Mesendoderm (in vitro differentiated cells): ENCODE measurements around the gene TMEM108.

Experiments
- DNase-seq: peaks from one replicate; pipeline ENCODE4 v3.0.0; 2013
- H2AK5ac ChIP-seq: 2 replicates; pipeline ENCODE4 v1.6.1; 2013; ENCODE audit warnings: low read length, inconsistent platforms
- H2BK120ac ChIP-seq: 2 replicates; pipeline ENCODE4 v1.6.1; 2013; ENCODE audit warnings: low read depth, mild to moderate bottlenecking, low read length, moderate library complexity, mixed read lengths
- H2BK15ac ChIP-seq: replicated peaks from 2 replicates; pipeline ENCODE4 v1.6.1; 2013; ENCODE audit warnings: low read depth, mild to moderate bottlenecking, moderate library complexity
- H2BK5ac ChIP-seq: 2 replicates; pipeline ENCODE4 v1.6.1; 2013; ENCODE audit warnings: low read length, inconsistent platforms
- H3K18ac ChIP-seq: 2 replicates; pipeline ENCODE4 v1.6.1; 2013; ENCODE audit warnings: mild to moderate bottlenecking, low read length, mixed read lengths
- H3K23ac ChIP-seq: one replicate; pipeline ENCODE4 v1.6.1; 2013; ENCODE audit warnings: low read length
- H3K27ac ChIP-seq: 2 replicates; pipeline ENCODE4 v1.5.1; 2013; ENCODE audit warnings: low read depth, mild to moderate bottlenecking, inconsistent platforms, low read length, moderate library complexity
- H3K27me3 ChIP-seq: 2 replicates; pipeline ENCODE4 v1.6.1; 2013; ENCODE audit warnings: low read length, control low read depth, mild to moderate bottlenecking, inconsistent platforms; ENCODE audit not compliant: insufficient read depth, poor library complexity
- H3K36me3 ChIP-seq: 2 replicates; pipeline ENCODE4 v1.6.1; 2013; ENCODE audit warnings: low read length, inconsistent platforms; ENCODE audit not compliant: control insufficient read depth, insufficient read depth
- H3K4ac ChIP-seq: one replicate; pipeline ENCODE4 v1.6.1; 2013; ENCODE audit warnings: low read depth, mild to moderate bottlenecking, low read length, moderate library complexity
- H3K4me1 ChIP-seq: 2 replicates; pipeline ENCODE4 v1.6.1; 2013; ENCODE audit warnings: low read depth, low read length, inconsistent platforms; ENCODE audit not compliant: control insufficient read depth
- H3K4me2 ChIP-seq: 2 replicates; pipeline ENCODE4 v1.6.1; 2013; ENCODE audit warnings: low read length
- H3K4me3 ChIP-seq: 2 replicates; pipeline ENCODE4 v1.5.1; 2013; ENCODE audit warnings: mild to moderate bottlenecking, low read length
- H3K56ac ChIP-seq: one replicate; pipeline ENCODE4 v1.6.1; 2013; ENCODE audit warnings: low read length
- H3K79me1 ChIP-seq: 2 replicates; pipeline ENCODE4 v1.6.1; 2013; ENCODE audit warnings: low read length, inconsistent platforms
- H3K79me2 ChIP-seq: 2 replicates; pipeline ENCODE4 v1.6.1; 2013; ENCODE audit warnings: mild to moderate bottlenecking, low read length; ENCODE audit not compliant: control insufficient read depth, insufficient read depth
- H3K9ac ChIP-seq: 2 replicates; pipeline ENCODE4 v1.6.1; 2013; ENCODE audit warnings: low read length, inconsistent platforms
- H4K5ac ChIP-seq: one replicate; pipeline ENCODE4 v1.6.1; 2013; ENCODE audit warnings: low read length
- H4K8ac ChIP-seq: one replicate; pipeline ENCODE4 v1.6.1; 2013; ENCODE audit warnings: low read depth, mild to moderate bottlenecking, control low read depth, low read length, moderate library complexity
- WGBS: extraction: QIAGEN DNeasy Blood & Tissue Kit; methylation state at CpG from one replicate; pipeline ENCODE4 v1.1.7; 2013; ENCODE audit warnings: low lambda C conversion rate, missing lambda C conversion rate; ENCODE audit not compliant: insufficient coverage; ENCODE audit errors: extremely low coverage; 5-methylcytosine and 5-hydroxymethylcytosine counted together

TMEM108 gene

DNA sequence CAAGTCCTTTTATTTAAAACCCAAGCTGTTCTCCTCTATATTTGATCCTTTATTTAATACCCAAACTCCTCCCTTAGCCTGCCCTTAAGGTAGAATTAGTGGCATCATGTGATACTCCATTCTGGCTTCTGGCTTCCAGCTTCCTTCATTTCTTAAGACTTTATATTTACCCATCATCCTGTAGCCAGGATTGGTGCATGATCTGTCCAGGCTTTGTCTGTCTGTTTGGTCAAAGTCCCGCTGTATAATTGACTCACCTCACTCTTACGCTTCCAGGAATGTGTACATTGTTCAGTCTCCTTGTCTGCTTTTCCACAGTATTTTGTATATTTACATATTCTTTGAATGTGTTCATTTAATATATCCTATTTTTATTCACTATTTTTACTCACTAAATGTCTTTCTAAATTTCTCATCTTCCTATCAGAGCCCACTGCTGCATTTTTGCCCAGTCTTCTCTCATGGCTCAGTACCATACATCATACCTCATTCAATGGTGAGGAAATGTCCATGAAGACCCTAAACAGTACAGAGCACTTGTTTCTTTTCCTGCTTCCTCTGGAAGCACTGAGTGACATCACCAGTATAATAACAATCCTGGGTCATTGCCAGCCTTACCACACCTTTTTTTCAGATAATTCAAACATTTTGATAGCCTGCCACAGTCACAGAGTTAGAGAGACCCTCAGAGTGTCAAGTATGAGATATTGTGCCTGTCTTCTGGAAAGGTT, 31.5 kb downstream of the TMEM108 start:
- DNase-seq: no peak

DNA sequence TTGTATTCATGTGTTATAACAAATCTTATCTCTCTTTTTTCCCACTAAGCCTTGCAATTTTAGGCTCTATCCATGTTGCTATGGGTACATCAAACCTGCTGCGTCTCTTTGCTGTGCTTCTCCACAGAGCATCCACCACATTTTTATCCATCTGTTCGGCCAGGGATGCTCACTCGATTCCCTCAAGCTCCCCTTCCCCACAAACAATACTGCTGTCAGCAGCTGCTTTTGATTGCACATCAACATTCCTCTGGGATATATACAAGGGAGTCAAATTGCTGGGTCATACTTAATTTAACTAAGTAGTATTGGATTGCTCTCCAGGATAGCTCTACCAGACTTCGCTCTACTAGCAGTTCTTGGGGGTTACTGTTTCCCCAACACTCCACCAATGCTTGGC, 36.8 kb downstream of the TMEM108 start:
- no peak overlapping the region for H4K5ac ChIP-seq
- no peak overlapping the region for H3K18ac ChIP-seq
- no peak overlapping the region for H3K4ac ChIP-seq
- H4K8ac ChIP-seq: no peak overlapping the region
- no peak overlapping the region for H3K4me3 ChIP-seq
- no peaks in the 10 kb centered on the region for H3K79me2 ChIP-seq
- no peak overlapping the region for H2BK5ac ChIP-seq
- DNase-seq: no peak
- no peak overlapping the region for H3K56ac ChIP-seq
- no peak overlapping the region for H2AK5ac ChIP-seq
- no peak overlapping the region for H2BK15ac ChIP-seq
- no peak overlapping the region for H3K4me2 ChIP-seq
- H3K23ac ChIP-seq: no peak overlapping the region
- H3K79me1 ChIP-seq: no peaks in the 10 kb centered on the region
- no peaks in the 10 kb centered on the region for H3K4me1 ChIP-seq
- no peaks in the 10 kb centered on the region for H3K27me3 ChIP-seq
- H3K36me3 ChIP-seq: no peaks in the 10 kb centered on the region
- H3K9ac ChIP-seq: no peak overlapping the region
- WGBS: no CpG with 5 or more reads among the region's 4 CpGs
- no peak overlapping the region for H3K27ac ChIP-seq
- no peak overlapping the region for H2BK120ac ChIP-seq

More for the DNA sequence above, 31.5 kb downstream of the TMEM108 start:
- Histone ChIP-seq H3K18ac (no peak overlapping the region), H3K4me1 (no peaks in the 10 kb centered on the region), H3K4ac (no peak overlapping the region), H3K4me3 (no peak overlapping the region), H3K79me2 (no peaks in the 10 kb centered on the region), H3K79me1 (no peaks in the 10 kb centered on the region), H4K8ac (no peak overlapping the region), H2BK15ac (no peak overlapping the region), H2AK5ac (no peak overlapping the region), H3K23ac (no peak overlapping the region), H3K4me2 (no peak overlapping the region), H3K27me3 (no peaks in the 10 kb centered on the region), H2BK120ac (no peak overlapping the region), H3K9ac (no peak overlapping the region), H3K36me3 (no peaks in the 10 kb centered on the region), H3K27ac (no peak overlapping the region), H3K56ac (no peak overlapping the region), H4K5ac (no peak overlapping the region), H2BK5ac (no peak overlapping the region)
- no CpG with 5 or more reads among the region's 2 CpGs for WGBS

DNA sequence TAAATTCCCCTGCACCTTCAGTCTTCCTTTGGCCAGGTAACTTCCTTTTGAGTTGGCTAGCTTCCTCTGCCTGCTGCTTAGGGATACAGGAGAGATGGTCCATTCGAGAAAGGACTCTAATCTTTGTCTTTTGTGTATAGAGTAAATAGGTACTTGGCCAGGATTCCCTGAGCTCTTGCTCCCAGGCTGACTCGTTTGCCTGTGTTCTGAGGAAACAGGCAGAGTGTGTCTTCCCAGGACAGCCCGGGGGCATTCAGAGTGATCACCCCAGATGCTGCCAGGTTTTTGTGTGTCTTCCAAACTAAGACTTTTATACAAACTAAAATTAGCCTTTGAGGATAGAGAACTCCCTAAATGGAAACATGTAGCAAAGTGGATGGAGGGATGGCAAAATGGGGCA, 39.5 kb downstream of the TMEM108 start:
- Histone ChIP-seq H3K18ac (no peak overlapping the region), H3K4me3 (no peak overlapping the region), H3K79me1 (no peaks in the 10 kb centered on the region), H2BK120ac (no peak overlapping the region), H3K4ac (no peak overlapping the region), H3K56ac (no peak overlapping the region), H3K79me2 (no peaks in the 10 kb centered on the region), H2BK5ac (no peak overlapping the region), H2BK15ac (no peak overlapping the region), H3K9ac (no peak overlapping the region), H2AK5ac (no peak overlapping the region), H3K27me3 (no peaks in the 10 kb centered on the region), H3K36me3 (no peaks in the 10 kb centered on the region), H3K23ac (no peak overlapping the region), H4K5ac (no peak overlapping the region), H3K27ac (no peak overlapping the region), H4K8ac (no peak overlapping the region), H3K4me2 (no peak overlapping the region), H3K4me1 (no peaks in the 10 kb centered on the region)
- WGBS: no CpG with 5 or more reads among the region's 3 CpGs
- DNase-seq: no peak

DNA sequence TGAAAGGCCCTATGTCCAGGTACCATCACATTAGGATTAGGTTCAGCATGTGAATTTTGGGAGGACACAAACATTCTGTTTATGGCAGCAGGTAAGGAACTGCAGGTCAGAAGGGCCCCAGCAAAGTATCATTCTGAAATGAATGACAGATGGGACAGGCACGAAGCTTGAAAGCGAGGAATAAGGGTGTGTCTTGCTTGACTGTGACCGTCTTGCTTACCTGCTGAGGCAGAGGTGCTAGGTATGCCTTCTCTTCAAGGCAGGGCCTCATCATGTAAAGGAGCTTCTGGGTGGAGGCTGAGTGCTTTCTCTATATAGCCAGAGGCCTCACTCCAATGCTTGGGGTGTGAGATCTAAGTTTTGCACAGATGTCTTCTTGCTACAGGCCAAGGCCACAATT, 41.4 kb downstream of the TMEM108 start:
- no peak overlapping the region for H3K4ac ChIP-seq
- no peak for DNase-seq
- no peak overlapping the region for H4K5ac ChIP-seq
- no peak overlapping the region for H2AK5ac ChIP-seq
- no CpG with 5 or more reads among the region's 3 CpGs for WGBS
- no peak overlapping the region for H4K8ac ChIP-seq
- no peak overlapping the region for H3K4me2 ChIP-seq
- no peak overlapping the region for H2BK5ac ChIP-seq
- no peaks in the 10 kb centered on the region for H3K27me3 ChIP-seq
- no peak overlapping the region for H3K4me3 ChIP-seq
- no peaks in the 10 kb centered on the region for H3K4me1 ChIP-seq
- no peak overlapping the region for H3K27ac ChIP-seq
- H3K79me2 ChIP-seq: no peaks in the 10 kb centered on the region
- no peak overlapping the region for H3K56ac ChIP-seq
- no peak overlapping the region for H2BK120ac ChIP-seq
- no peaks in the 10 kb centered on the region for H3K79me1 ChIP-seq
- H3K23ac ChIP-seq: no peak overlapping the region
- H2BK15ac ChIP-seq: no peak overlapping the region
- H3K36me3 ChIP-seq: no peaks in the 10 kb centered on the region
- no peak overlapping the region for H3K9ac ChIP-seq
- no peak overlapping the region for H3K18ac ChIP-seq

DNA sequence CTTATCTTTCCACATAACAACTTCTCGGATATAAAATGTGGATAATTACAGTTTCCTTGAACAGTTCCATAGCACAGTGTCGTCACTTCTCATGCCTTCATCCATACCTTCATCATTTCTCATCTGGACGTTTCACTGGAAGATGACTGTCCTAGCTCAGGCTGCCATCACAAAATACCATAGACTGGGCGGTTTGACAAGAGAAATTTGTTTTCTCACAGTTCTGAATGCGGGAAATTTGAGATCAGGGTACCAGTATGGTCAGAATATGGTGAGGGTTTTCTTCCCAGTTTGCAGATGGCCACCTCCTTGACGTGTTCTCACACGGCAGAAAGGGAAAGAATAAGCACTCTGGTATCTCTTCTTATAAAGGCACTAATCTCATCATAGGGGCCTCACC, 42.8 kb downstream of the TMEM108 start:
- Histone ChIP-seq H3K4me3 (no peak overlapping the region), H3K79me2 (no peaks in the 10 kb centered on the region), H2AK5ac (no peak overlapping the region), H3K27me3 (no peaks in the 10 kb centered on the region), H3K27ac (no peak overlapping the region), H3K56ac (no peak overlapping the region), H3K23ac (no peak overlapping the region), H2BK15ac (no peak overlapping the region), H3K79me1 (no peaks in the 10 kb centered on the region), H3K4me2 (no peak overlapping the region), H4K5ac (no peak overlapping the region), H3K9ac (no peak overlapping the region), H2BK120ac (no peak overlapping the region), H3K4ac (no peak overlapping the region), H3K4me1 (no peaks in the 10 kb centered on the region), H3K36me3 (no peaks in the 10 kb centered on the region), H2BK5ac (no peak overlapping the region), H4K8ac (no peak overlapping the region), H3K18ac (no peak overlapping the region)
- no peak for DNase-seq
- no CpG with 5 or more reads among the region's 7 CpGs for WGBS

DNA sequence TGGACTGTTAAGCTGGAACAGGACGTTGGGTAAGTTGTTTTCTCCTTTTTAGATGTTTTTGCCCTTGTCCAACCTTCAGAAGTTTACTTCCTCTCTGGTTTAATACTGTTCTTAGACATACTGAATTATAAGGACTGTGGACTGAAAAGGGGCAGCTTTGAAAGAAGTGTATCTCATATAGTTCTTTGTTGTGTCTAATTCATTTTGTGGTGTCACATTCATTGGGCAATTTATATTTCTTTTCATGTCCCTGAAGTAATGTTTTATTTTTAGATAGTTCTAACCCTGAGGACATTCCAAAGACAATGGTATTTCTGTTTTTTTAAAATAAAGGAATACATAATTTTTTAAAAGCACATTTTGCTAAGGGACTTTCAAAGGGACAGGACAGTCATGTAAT, 45.2 kb downstream of the TMEM108 start:
- H4K5ac ChIP-seq: no peak overlapping the region
- H3K4me3 ChIP-seq: no peak overlapping the region
- no peak overlapping the region for H2BK5ac ChIP-seq
- H3K9ac ChIP-seq: no peak overlapping the region
- H3K18ac ChIP-seq: no peak overlapping the region
- H3K79me2 ChIP-seq: no peaks in the 10 kb centered on the region
- no peak for DNase-seq
- no peak overlapping the region for H3K56ac ChIP-seq
- no peaks in the 10 kb centered on the region for H3K79me1 ChIP-seq
- no peaks in the 10 kb centered on the region for H3K27me3 ChIP-seq
- no peaks in the 10 kb centered on the region for H3K4me1 ChIP-seq
- H3K36me3 ChIP-seq: no peaks in the 10 kb centered on the region
- no peak overlapping the region for H2BK120ac ChIP-seq
- no CpG with 5 or more reads among the region's 1 CpG for WGBS
- H3K23ac ChIP-seq: no peak overlapping the region
- no peak overlapping the region for H4K8ac ChIP-seq
- no peak overlapping the region for H2BK15ac ChIP-seq
- no peak overlapping the region for H3K4ac ChIP-seq
- H3K4me2 ChIP-seq: no peak overlapping the region
- H2AK5ac ChIP-seq: no peak overlapping the region
- no peak overlapping the region for H3K27ac ChIP-seq
